GM13976 (cell line): ENCODE data around the gene RABGAP1.

Source experiments
- DNase-seq: peaks from one replicate; pipeline ENCODE4 v3.0.0; 2012; ENCODE audit warnings: low spot score
- in situ Hi-C: fragments of 300-500 bp; cut with MboI; formaldehyde crosslinking; loops from one replicate; pipeline ENCODE4 v1.12.0; 2022; ENCODE audit warnings: low sequenced_read_pairs, mixed read lengths, inconsistent platforms; ENCODE audit not compliant: unreplicated experiment
- TF ChIP-seq, protein P1 (sequence below): IDR thresholded peaks from 2 replicates; pipeline ENCODE4 v1.5.1; 2012; ENCODE audit warnings: borderline replicate concordance, mild to moderate bottlenecking; ENCODE audit not compliant: insufficient read depth; ENCODE audit errors: extremely low read depth, missing control alignments, control extremely low read depth

Gene RABGAP1

DNA sequence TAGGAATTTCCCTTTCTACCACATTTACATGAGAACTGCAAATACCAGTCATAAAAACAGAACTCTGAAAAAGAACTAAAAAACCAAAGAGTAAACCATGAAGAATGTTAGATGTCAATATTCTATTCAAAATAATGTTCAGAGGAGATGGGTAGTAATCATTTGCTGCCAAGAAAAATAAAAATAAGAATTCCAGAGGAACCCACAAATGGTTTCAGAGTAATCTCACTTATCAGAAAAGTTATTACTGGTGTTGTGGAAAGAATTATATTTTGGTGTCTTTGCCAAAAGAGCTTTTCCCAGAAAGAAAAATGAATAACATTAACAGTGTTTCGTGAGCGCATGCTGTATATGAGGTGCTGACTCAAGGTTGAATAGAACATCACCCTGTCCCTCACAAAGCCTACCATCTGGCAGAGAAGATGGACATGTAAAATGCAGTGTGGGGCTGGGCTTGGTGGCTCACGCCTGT lies 128.2 kb downstream of the RABGAP1 start:
- in situ Hi-C loops = no loop called here
- DNase-seq = no peak
- TF ChIP-seq, protein P1, sequence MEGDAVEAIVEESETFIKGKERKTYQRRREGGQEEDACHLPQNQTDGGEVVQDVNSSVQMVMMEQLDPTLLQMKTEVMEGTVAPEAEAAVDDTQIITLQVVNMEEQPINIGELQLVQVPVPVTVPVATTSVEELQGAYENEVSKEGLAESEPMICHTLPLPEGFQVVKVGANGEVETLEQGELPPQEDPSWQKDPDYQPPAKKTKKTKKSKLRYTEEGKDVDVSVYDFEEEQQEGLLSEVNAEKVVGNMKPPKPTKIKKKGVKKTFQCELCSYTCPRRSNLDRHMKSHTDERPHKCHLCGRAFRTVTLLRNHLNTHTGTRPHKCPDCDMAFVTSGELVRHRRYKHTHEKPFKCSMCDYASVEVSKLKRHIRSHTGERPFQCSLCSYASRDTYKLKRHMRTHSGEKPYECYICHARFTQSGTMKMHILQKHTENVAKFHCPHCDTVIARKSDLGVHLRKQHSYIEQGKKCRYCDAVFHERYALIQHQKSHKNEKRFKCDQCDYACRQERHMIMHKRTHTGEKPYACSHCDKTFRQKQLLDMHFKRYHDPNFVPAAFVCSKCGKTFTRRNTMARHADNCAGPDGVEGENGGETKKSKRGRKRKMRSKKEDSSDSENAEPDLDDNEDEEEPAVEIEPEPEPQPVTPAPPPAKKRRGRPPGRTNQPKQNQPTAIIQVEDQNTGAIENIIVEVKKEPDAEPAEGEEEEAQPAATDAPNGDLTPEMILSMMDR = no peak

DNA sequence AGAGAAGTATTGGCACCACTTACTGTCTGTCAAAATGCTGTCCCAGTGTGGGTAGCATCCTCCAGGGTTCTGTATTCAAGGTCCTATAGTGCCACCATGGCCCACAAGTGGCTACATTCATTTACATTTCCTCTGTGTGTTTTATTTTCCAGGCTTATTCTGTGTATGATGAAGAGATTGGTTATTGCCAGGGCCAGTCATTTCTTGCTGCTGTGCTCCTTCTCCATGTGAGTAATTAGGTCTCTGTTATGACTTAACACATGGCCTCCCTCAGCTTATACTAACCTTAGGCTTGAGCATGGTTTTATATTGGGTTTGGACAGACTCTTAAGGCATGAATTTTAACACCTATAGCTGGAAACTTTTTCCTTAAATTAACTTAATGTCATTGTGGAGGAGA lies 129.4 kb downstream of the RABGAP1 start:
- in situ Hi-C loops = no loop called here
- DNase-seq = no peak
- TF ChIP-seq, protein P1 = no peak

DNA sequence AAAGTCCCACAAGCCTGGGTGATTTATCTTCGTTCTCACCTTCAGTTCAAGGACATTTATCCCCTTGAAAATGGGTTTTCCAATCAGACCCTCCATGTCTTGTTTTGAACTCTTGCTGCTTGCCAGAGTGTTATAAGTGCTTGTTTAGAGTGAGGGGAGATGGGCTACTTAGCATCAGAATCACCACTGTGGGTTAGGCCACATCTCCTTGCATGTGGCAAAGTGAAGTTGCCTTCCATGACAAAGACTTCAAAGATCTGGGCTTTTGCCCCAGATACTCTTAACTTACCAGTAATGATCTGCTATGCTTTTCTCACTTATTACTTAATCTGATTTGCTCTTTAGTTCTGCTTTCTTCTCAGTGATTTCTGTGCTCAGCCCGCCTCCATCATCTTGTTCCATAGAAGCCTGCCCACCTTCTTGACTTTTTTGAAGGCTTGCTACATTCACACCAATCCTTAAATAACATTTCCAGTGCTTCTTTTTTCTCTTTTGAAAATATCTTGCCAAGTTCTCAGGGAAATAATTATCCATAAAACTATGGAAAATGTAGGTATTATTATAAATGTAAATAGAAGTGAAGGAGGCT lies 131.7 kb downstream of the RABGAP1 start:
- no peak for DNase-seq
- TF ChIP-seq, protein P1 = no peak
- in situ Hi-C loops = no loop called here

DNA sequence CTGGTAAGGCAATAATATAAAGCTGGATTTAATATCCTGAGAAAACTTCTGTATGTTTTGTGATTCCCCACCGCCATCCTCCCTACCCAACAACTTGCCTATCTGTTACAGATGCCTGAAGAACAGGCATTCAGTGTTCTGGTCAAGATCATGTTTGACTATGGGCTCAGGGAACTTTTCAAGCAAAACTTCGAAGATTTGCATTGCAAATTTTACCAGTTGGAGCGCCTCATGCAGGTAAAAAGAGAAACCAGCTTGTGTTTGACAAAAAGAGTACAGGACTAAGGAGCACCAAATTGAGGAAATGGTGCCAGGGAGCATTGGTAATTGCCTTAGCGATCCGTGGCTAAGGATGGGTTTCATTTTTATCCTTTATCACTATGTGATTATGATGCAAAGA lies 132.6 kb downstream of the RABGAP1 start:
- TF ChIP-seq, protein P1 = no peak
- in situ Hi-C loops = no loop called here
- DNase-seq = no peak

DNA sequence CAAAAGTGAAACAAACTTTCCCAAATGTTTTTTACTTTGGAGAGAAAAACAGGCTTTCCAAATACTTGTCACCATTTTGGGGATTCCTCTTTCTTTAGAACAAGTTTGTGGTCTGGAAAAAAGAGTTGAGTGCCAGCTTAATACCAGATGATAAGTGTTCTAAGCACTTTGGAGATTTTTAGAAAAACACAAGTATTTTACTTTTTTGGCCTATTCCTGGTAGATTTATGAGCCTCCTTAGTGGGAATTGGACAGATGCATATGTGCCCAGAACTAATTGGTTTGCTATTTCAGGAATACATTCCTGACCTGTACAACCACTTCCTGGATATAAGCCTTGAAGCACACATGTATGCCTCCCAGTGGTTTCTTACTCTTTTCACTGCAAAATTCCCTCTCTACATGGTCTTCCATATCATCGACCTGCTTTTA lies 133.2 kb downstream of the RABGAP1 start:
- in situ Hi-C loops = no loop called here
- DNase-seq = no peak

DNA sequence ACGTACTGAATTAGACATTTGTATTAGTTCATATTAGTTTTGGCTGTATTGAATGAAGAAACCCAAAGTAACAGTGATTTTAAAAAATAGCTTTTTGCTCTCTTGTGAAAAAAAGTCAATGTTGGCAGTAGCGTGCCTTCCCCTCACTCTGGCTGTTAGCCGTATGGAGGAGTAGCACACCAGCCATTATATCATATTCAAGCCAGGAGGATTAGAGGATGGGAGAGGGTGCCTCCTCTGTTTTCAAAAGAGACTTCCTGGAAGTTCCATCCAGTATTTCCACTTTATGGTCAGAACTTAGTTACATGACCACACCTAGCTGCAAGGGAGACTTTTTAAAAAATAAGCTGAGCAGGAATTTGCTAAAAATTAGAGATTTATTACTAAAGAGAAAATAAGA lies 133.8 kb downstream of the RABGAP1 start:
- in situ Hi-C loops = no loop called here
- no peak for DNase-seq
- TF ChIP-seq, protein P1 = no peak

More for the DNA sequence above, 133.2 kb downstream of the RABGAP1 start:
- TF ChIP-seq, protein P1 = no peak
